OCI-LY1 (cell line): Measurements from ENCODE around the gene TDRD12.
"Not testable (repeated sequence)": the region's sequence is repeated elsewhere in the genome, so short reads cannot be mapped to it uniquely, and the experiment has no call there.

Experiments used
- H2AFZ ChIP-seq: fragments of 200-600 bp; sonication (generic), shearing (Covaris generic); 2 replicates; pipeline ENCODE4 v1.6.0; 2014; ENCODE audit warnings: antibody characterized with exemption, mild to moderate bottlenecking, low read length
- H3F3A ChIP-seq: fragments of 200-600 bp; sonication (generic), shearing (Covaris generic); 2 replicates; pipeline ENCODE4 v1.6.0; 2014; ENCODE audit warnings: mild to moderate bottlenecking, antibody characterized with exemption, low read length, moderate library complexity; ENCODE audit not compliant: insufficient read depth
- H3K27ac ChIP-seq: fragments of 200-600 bp; sonication (generic); 2 replicates; pipeline ENCODE4 v1.5.1; 2014; ENCODE audit warnings: low read length, mixed run types, mild to moderate bottlenecking, low read depth; ENCODE audit not compliant: poor library complexity, severe bottlenecking
- H3K27me3 ChIP-seq: fragments of 200-600 bp; sonication (generic); 2 replicates; pipeline ENCODE4 v1.6.0; 2014; ENCODE audit warnings: antibody characterized with exemption, mild to moderate bottlenecking, low read length, moderate library complexity; ENCODE audit not compliant: insufficient read depth
- H3K36me3 ChIP-seq: fragments of 200-600 bp; sonication (generic); 2 replicates; pipeline ENCODE4 v1.6.1; 2014; ENCODE audit warnings: mild to moderate bottlenecking, antibody characterized with exemption, low read length, moderate library complexity, mixed read lengths; ENCODE audit not compliant: insufficient read depth
- H3K4me1 ChIP-seq: fragments of 200-600 bp; sonication (generic); 2 replicates; pipeline ENCODE4 v1.5.1; 2014; ENCODE audit warnings: mild to moderate bottlenecking, low read length, moderate library complexity; ENCODE audit not compliant: insufficient read depth, severe bottlenecking
- H3K4me2 ChIP-seq: fragments of 200-600 bp; sonication (generic), shearing (Covaris generic); 2 replicates; pipeline ENCODE4 v1.6.1; 2014; ENCODE audit warnings: low read length
- H3K4me3 ChIP-seq: fragments of 200-600 bp; sonication (generic); 2 replicates; pipeline ENCODE4 v1.5.1; 2014; ENCODE audit warnings: low read length, low read depth, mild to moderate bottlenecking, mixed read lengths; ENCODE audit not compliant: poor library complexity, severe bottlenecking
- H3K79me2 ChIP-seq: fragments of 200-600 bp; shearing (Covaris generic); 2 replicates; pipeline ENCODE4 v1.6.1; 2016; ENCODE audit warnings: mixed run types, low read length, mixed read lengths; ENCODE audit not compliant: insufficient read depth
- H3K9ac ChIP-seq: fragments of 200-600 bp; sonication (generic), shearing (Covaris generic); 2 replicates; pipeline ENCODE4 v1.6.1; 2014; ENCODE audit warnings: mild to moderate bottlenecking, low read length, mixed read lengths
- H3K9me2 ChIP-seq: fragments of 200-600 bp; sonication (generic), shearing (Covaris generic); 2 replicates; pipeline ENCODE4 v1.6.1; 2014; ENCODE audit warnings: low read depth, mild to moderate bottlenecking, low read length, mixed read lengths
- H3K9me3 ChIP-seq: fragments of 200-600 bp; shearing (Covaris generic); 2 replicates; pipeline ENCODE4 v1.6.1; 2014; ENCODE audit warnings: low read length, mixed read lengths
- H4K20me1 ChIP-seq: fragments of 200-600 bp; sonication (generic), shearing (Covaris generic); 2 replicates; pipeline ENCODE4 v1.6.0; 2016; ENCODE audit warnings: mild to moderate bottlenecking, low read length; ENCODE audit not compliant: insufficient read depth
- EZH2 ChIP-seq: fragments of 200-600 bp; sonication (generic), shearing (Covaris generic); IDR thresholded peaks from 2 replicates; pipeline ENCODE4 v1.8.0; 2017; ENCODE audit warnings: borderline replicate concordance, mixed run types, mild to moderate bottlenecking, antibody characterized with exemption, low read length, moderate library complexity, mixed read lengths
- TF ChIP-seq, protein P1 (sequence below): fragments of 200-600 bp; sonication (generic), shearing (Covaris generic); IDR thresholded peaks from 2 replicates; pipeline ENCODE4 v1.5.1; 2017; ENCODE audit warnings: mild to moderate bottlenecking, antibody characterized with exemption, low read length, moderate library complexity, mixed read lengths

Gene TDRD12

GRCh38 chr19:32750441-32751055, 31.0 kb downstream of the TDRD12 start:
- no peak for TF ChIP-seq EZH2
- TF ChIP-seq, protein P1, sequence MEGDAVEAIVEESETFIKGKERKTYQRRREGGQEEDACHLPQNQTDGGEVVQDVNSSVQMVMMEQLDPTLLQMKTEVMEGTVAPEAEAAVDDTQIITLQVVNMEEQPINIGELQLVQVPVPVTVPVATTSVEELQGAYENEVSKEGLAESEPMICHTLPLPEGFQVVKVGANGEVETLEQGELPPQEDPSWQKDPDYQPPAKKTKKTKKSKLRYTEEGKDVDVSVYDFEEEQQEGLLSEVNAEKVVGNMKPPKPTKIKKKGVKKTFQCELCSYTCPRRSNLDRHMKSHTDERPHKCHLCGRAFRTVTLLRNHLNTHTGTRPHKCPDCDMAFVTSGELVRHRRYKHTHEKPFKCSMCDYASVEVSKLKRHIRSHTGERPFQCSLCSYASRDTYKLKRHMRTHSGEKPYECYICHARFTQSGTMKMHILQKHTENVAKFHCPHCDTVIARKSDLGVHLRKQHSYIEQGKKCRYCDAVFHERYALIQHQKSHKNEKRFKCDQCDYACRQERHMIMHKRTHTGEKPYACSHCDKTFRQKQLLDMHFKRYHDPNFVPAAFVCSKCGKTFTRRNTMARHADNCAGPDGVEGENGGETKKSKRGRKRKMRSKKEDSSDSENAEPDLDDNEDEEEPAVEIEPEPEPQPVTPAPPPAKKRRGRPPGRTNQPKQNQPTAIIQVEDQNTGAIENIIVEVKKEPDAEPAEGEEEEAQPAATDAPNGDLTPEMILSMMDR, result no peak
- H2AFZ ChIP-seq, result no peak overlapping the region

DNA sequence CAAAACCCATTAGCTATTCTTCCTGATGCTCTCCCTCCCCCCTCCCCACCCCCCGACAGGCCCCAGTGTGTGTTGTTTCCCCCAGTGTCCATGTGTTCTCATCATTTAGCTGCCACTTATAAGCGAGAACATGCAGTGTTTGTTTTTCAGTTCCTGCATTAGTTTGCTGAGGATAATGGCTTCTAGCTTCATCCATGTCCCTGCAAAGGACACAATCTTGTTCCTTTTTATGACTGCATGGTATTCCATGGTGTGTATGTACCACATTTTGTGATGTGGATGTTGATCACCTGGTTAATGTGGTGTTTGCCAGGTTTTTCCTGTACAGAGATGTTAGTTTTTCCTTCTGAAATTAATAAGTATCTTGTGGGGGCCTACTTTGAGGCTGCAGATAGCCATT, 31.5 kb downstream of the TDRD12 start:
- Histone ChIP-seq H3K4me2 (no peak overlapping the region), H3K9ac (no peak overlapping the region), H4K20me1 (no peaks in the 10 kb centered on the region), H3K27ac (no peak overlapping the region), H3K4me1 (no peaks in the 10 kb centered on the region), H2AFZ (no peak overlapping the region), H3K27me3 (no peaks in the 10 kb centered on the region), H3K79me2 (no peaks in the 10 kb centered on the region), H3K36me3 (no peaks in the 10 kb centered on the region), H3F3A (no peaks in the 10 kb centered on the region), H3K9me3 (no peaks in the 10 kb centered on the region), H3K9me2 (no peaks in the 10 kb centered on the region), H3K4me3 (no peak overlapping the region)
- TF ChIP-seq, protein P1, result no peak
- no peak for TF ChIP-seq EZH2

More at GRCh38 chr19:32750441-32751055, 31.0 kb downstream of the TDRD12 start:
- no peaks in the 10 kb centered on the region for H3K79me2 ChIP-seq
- H3K27ac ChIP-seq, result no peak overlapping the region
- no peak overlapping the region for H3K4me2 ChIP-seq
- no peaks in the 10 kb centered on the region for H3K36me3 ChIP-seq
- H3K9me3 ChIP-seq, result no peaks in the 10 kb centered on the region
- no peaks in the 10 kb centered on the region for H3K4me1 ChIP-seq
- no peaks in the 10 kb centered on the region for H3K27me3 ChIP-seq
- no peak overlapping the region for H3K4me3 ChIP-seq
- H3K9ac ChIP-seq, result no peak overlapping the region
- no peaks in the 10 kb centered on the region for H3K9me2 ChIP-seq
- H4K20me1 ChIP-seq, result no peaks in the 10 kb centered on the region
- no peaks in the 10 kb centered on the region for H3F3A ChIP-seq

DNA sequence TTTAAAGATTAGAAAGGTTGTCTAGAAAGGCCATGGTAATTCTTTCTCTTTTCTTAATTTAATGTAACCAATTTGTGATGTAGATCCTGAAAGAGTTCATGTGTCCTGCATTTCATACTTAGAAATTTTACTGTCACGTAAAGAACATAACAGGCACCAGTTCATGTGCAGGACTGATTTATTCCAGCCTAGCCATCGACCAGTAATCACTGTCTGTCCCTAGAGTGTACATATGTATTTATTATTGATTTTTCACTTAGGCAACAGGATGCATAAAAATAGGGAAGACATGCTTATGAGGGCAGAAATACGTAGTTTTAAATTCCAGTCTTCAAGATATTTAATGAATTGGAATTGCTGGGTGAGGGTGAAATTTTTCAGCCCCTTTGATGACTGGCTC, 37.6 kb downstream of the TDRD12 start:
- Histone ChIP-seq H3F3A (no peaks in the 10 kb centered on the region), H3K27me3 (0 out of 2 replicates have a peak, but pooled peaks cover 4% of the 10 kb centered on the region), H2AFZ (no peak overlapping the region), H3K4me3 (no peak overlapping the region), H3K9me2 (no peaks in the 10 kb centered on the region), H3K36me3 (no peaks in the 10 kb centered on the region), H3K9me3 (peaks cover 9% of the 10 kb centered on the region), H3K79me2 (no peaks in the 10 kb centered on the region), H3K4me2 (no peak overlapping the region), H3K27ac (no peak overlapping the region), H4K20me1 (no peaks in the 10 kb centered on the region), H3K4me1 (no peaks in the 10 kb centered on the region), H3K9ac (no peak overlapping the region)
- TF ChIP-seq EZH2, result no peak
- TF ChIP-seq, protein P1, result no peak

DNA sequence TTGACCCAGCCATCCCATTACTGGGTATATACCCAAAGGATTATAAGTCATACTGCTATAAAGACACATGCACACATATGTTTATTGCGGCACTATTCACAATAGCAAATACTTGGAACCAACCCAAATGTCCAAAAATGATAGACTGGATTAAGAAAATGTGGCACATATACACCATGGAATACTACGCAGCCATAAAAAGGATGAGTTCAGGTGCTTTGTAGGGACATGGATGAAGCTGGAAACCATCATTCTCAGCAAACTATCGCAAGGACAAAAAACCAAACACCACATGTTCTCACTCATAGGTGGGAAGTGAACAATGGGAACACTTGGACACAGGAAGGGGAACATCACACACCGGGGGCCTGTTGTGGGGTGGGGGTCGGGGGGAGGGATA, 45.8 kb downstream of the TDRD12 start:
- not testable (repeated sequence) for H3K9ac ChIP-seq, H3K4me1 ChIP-seq, H3K27ac ChIP-seq, H3F3A ChIP-seq, H2AFZ ChIP-seq, H3K9me3 ChIP-seq, H3K9me2 ChIP-seq, H4K20me1 ChIP-seq, H3K27me3 ChIP-seq, H3K36me3 ChIP-seq, H3K4me2 ChIP-seq, H3K79me2 ChIP-seq, H3K4me3 ChIP-seq
